ENCODE measurements around the gene NFIX.
A peak's percentile ranks its signal among the peaks of the same experiment; 100 is the strongest.

NFIX gene

DNA sequence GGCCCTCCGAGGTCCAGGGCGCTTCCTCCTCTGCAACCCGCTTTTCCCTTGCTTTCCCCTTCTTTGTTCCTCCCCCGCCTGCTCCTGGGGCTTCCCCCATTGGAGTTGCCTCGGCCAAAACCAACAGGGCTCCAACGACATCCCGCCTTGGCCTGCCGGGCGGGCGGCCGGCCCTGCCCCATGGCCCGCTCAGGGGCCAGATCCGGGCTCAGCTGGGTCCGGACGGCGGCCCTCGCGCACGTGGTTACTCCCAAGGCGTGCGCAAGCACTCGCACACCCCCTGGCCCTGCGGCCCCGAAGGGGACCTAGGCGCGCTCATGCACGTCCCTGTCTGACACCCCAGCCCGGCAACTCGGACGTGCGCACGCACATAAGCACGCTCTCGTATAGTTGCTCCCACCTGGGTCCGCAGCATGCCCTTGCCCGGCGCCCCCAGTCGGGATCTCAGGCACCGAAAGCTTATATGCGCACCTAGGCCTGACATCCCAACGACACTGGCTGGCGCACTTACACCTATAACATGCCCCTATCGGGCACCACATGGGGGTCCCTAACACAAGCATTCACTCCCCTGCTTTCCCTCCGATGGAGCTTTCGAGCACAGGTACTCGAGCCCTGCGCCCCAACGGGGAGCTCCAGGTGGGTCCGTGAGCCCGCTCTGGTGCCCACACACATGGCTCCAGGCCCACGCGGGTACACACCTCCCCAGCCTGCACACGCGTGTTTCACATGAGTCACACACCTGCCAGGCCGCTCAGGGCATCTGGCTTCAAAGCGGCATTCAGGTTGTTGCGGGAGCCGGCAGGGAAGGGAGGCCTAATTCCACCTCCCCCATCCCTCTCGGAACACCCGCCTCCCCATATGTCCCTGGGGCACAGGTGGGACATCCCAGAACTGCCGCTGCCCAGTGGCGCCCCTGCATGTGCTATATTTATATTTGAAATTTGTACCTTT lies 15.0 kb downstream of the NFIX start:
- DNase-seq = peak; percentile 77

GRCh38 chr19:13010992-13011652 lies 15.8 kb downstream of the NFIX start:
- peak; percentile 65 for DNase-seq

DNA sequence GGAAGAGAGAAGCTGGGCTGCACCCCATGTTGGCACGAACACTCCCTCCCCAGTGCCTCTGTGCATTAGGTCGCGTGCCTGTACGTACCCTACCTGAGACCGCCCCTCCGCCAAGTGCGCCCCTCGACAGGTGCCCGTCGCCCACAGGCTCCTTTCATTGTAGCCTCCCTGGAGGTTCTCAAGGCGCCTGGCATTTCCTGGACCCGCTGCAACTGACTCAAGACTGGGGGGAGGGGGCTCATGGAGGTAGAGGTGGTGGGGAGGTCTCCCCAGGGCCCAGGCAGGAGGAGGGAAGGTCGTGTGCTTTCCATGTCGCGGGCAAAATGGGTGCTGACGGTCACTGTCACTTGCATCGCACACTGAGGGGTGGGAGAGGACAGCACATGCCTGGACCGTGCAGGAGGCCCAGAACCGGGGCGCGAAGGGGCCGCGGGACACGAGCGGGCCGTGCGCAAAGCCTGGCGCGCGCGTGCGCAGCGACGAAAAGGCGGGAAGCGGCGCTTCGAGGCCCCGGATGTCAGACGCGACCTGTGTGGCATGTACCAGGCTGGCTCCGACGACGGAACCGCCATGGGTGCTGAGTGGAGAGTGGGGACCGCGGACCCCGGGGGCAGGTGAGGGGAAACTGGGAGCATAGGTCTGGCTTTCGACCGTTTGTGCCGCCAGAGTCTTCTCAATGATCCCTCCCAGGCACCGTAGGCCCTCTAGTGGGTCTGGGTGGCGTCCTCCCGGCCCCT lies 16.5 kb downstream of the NFIX start:
- DNase-seq = no peak

DNA sequence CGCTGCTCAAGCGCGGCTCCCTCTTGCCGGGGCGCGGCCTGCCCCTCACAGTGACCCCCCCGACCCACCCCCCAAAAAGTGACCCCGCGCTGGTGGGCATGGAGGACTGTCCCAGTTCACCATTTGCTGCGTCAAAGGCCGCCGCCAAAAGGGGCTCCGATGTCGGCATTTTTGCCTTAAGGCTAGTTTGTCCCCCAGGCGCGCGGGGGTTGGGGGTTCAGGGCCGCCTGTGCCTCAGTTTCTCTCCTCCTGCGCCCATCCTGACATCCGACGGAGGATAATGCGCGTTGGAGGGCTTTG lies 17.1 kb downstream of the NFIX start:
- DNase-seq = no peak

DNA sequence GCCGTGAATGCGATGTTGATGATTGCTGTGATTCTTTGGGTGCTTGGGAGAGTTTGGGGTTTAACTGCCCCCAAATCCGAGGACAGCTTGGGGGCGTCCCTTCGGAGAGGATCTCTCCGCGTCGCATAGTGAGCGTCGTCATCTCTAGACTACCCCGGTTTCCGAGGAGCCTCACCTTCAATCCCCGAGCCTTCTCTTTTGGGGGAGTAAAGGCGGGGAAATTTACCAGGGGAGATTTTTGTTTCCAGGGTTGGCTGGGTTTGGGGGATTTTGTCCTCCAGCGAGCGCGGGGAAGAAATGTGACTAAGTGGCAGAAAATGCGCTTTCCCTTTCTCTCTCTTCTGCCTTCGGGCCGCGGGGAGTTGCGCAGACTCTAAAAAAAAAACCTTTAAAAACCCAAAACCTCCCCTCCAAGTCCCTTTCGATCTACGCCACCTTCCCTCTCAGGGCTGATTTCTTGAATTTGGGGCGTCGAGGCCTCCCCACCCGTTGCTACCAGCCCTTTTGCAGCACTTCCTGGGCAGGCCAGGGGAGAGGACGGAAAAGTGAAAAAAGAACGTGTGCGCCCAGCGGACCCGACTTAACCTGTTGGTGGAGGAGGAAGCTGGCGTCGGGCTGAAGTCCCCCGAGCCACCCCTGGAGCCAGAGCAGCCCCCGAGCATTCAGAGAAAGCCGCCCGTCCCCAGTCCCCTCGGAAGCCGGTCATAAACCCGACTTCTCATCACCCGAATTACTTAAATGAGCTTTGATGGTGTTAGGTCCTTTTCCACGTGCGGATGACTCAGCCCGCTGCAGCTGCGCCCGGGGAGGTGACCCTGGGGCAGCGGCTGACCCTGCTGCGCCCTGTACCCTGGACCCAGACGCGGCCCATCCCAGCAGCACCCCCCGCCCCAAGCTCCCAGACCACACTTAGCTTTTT lies 17.7 kb downstream of the NFIX start:
- DNase-seq = peak; percentile 54

DNA sequence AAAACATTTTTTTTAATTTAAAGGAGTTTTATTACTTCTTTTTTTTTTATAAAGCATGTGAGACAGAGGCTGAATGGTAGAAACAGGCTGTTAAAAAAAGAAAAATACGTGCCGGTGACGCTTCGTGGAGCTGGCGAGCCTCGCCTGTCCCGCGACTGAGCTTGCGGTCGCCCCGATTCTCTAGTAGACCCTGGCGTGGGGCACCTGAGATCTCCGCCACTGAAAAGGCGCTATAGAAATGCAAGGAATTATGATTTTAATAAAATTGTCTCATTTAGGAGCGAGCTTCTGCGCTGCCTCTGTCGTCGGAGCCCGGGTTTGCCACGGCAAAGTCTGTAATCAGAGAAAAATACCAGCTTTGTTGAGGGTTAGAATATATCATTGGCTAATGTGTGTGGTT lies 18.4 kb downstream of the NFIX start:
- DNase-seq = no peak

GRCh38 chr19:13014101-13014920 lies 19.0 kb downstream of the NFIX start:
- no peak for DNase-seq

GRCh38 chr19:13014921-13015280 lies 19.6 kb downstream of the NFIX start:
- no peak for DNase-seq

GRCh38 chr19:13015361-13016223 lies 20.3 kb downstream of the NFIX start:
- DNase-seq = no peak

GRCh38 chr19:13016245-13016627 lies 21.0 kb downstream of the NFIX start:
- no peak for DNase-seq

- DNase-seq = no peak
Observed at GRCh38 chr19:13016628-13017305, 21.5 kb downstream of the NFIX start.

- no peak for DNase-seq
Observed at GRCh38 chr19:13017306-13018034, 22.2 kb downstream of the NFIX start.

- DNase-seq = peak; percentile 89
Observed at GRCh38 chr19:13018035-13018914, 23.0 kb downstream of the NFIX start.

DNA sequence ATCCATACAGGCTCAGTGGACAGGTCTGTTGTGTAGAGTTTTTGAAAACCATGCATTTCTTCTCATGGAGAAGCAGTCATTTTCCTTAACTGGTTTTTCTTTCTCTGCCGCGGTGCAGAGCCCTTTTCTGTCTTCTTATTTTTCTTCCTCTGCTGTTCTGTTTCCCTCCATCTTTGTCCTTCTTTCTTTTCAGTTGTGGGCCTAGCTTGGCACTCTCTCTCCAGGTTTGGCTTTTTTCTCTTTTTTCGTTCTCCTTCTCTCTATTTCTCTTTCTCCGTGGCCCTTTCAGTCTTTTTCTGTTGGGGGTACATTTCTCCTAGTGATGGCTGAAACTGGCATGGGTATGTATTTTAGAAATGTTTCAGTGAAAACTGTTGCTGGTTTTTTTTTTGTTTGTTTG lies 24.1 kb downstream of the NFIX start:
- DNase-seq = no peak

DNA sequence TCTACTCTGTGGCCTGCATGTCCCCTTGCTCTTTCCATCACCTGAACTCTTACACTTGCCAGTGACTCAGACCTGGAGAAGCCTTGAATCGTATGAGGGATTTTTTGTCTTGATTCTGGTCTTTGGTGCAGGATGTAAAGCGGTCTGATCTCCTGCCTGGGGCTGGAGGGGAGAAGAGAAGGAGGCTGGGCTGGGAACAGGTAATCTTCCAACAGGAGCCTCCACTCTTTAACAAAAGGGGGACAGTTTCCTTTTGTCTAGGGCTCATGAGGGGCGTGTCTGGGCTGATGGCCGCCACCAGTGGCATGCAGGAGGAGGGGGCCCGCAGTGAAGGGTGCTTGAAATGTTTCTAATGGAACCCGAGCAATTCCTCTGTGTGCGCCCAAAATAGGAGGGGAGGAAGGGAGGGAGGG lies 24.7 kb downstream of the NFIX start:
- DNase-seq = no peak

- no peak for DNase-seq
Observed at GRCh38 chr19:13022111-13022858, 27.0 kb downstream of the NFIX start.

GRCh38 chr19:13022859-13023636 lies 27.8 kb downstream of the NFIX start:
- peak; percentile 95 for DNase-seq
